Subcutaneous abdominal adipose tissue (tissue), 5 donors: ENCODE data around the gene HLF.
A peak's percentile ranks its signal among the peaks of the same experiment; 100 is the strongest.

ENCODE experiments used
- H3K27ac ChIP-seq: one replicate; pipeline ENCODE4 v1.7.0; 2013; ENCODE audit warnings: low read depth, mild to moderate bottlenecking, inconsistent platforms, low read length, moderate library complexity
- H3K27me3 ChIP-seq, 5 donors: one replicate each; pipeline ENCODE4 v1.7.0; 2013; ENCODE audit warnings: low read length in 5 of 5, inconsistent platforms in 1 of 5; ENCODE audit not compliant: control insufficient read depth in 5 of 5, insufficient read depth in 4 of 5
- H3K36me3 ChIP-seq, 5 donors: one replicate each; pipeline ENCODE4 v1.7.0; 2013; ENCODE audit warnings: low read length in 5 of 5; ENCODE audit not compliant: control insufficient read depth in 5 of 5, insufficient read depth in 5 of 5
- H3K4me1 ChIP-seq, 5 donors: one replicate each; pipeline ENCODE4 v1.7.0; 2013; ENCODE audit warnings: low read length in 5 of 5, mild to moderate bottlenecking in 3 of 5, moderate library complexity in 1 of 5; ENCODE audit not compliant: control insufficient read depth in 5 of 5, insufficient read depth in 5 of 5
- H3K4me3 ChIP-seq, 5 donors: one replicate each; pipeline ENCODE4 v1.7.0; 2013; ENCODE audit warnings: low read length in 5 of 5, low read depth in 1 of 5
- H3K9ac ChIP-seq, 5 donors: one replicate each; pipeline ENCODE4 v1.7.0; 2013; ENCODE audit warnings: low read length in 5 of 5, mild to moderate bottlenecking in 4 of 5, moderate library complexity in 3 of 5
- H3K9me3 ChIP-seq, 5 donors: one replicate each; pipeline ENCODE4 v1.7.0; 2013; ENCODE audit warnings: low read length in 5 of 5; ENCODE audit not compliant: control insufficient read depth in 5 of 5
- donor health status: healthy.
- donor health status: healthy.
- donor health status: healthy.
- donor health status: healthy.
- donor health status: healthy.

Gene HLF

GRCh38 chr17:55264645-55265298 lies at the start of gene HLF:
Gene HLF (plus strand): TSS chr17:55264960. CDS start chr17:55265485, 525 bp downstream.
- Histone ChIP-seq H3K4me1 (peaks cover 5 to 43% (median 34%) of the 10 kb centered on the region in 5 donors), H3K9me3 (no peaks in the 10 kb centered on the region), H3K4me3 (peak within 1 kb of the TSS; percentile 58 to 66 (median 65)), H3K27ac (no peak within 1 kb of the TSS), H3K9ac (peak within 1 kb of the TSS in 4 of 5 donors; percentile 12 to 66 (median 59)), H3K27me3 (peaks cover 0 to 16% (median 5%) of the 10 kb centered on the region in 5 donors), H3K36me3 (peaks cover 0 to 2% (median 0%) of the 10 kb centered on the region in 5 donors)

DNA sequence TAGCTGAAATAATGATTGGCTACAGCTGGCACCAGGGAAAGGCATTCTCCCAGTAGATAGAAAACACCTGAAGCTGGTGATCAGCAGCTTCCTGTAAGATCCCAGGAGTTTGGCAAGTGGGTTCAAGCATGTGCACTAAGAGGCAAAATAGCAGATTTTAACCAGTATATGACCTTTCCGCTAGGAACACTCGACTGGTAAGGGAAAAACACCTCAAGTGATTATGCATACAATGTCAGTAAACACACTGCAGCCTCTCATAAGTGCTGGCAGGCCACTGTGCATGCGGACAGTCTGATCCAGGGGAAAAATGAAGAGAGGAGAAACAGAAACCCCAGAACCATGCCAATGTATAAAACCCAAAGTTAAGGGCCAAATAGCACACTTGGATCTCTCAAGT lies 49.0 kb upstream of the HLF start:
- no peak overlapping the region for H3K9ac ChIP-seq
- H3K27ac ChIP-seq = no peak overlapping the region
- H3K4me1 ChIP-seq = no peaks in the 10 kb centered on the region
- H3K4me3 ChIP-seq = no peak overlapping the region
- H3K36me3 ChIP-seq = no peaks in the 10 kb centered on the region
- H3K9me3 ChIP-seq = no peaks in the 10 kb centered on the region
- H3K27me3 ChIP-seq = no peaks in the 10 kb centered on the region

DNA sequence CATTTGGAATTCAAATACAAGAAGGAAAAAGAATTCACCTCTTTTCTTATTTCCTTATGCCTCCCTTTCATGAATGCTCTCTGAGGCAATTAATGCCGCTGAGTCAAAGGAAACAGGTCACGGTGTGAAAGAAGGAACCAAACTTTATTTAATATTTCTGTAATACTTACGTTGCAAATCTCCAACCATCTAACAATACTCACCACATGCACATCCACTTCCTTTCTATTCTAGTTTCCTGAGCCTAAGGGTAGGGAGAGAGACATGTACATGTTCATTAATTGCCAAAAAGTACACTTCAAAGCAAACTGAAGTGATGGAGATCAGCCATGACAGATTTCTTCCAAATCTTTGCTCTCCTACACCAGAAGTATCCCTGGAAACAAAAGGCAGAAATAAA lies 47.9 kb upstream of the HLF start:
- Histone ChIP-seq H3K4me1 (no peaks in the 10 kb centered on the region), H3K36me3 (no peaks in the 10 kb centered on the region), H3K27me3 (no peaks in the 10 kb centered on the region), H3K9me3 (no peaks in the 10 kb centered on the region), H3K27ac (no peak overlapping the region), H3K9ac (no peak overlapping the region), H3K4me3 (no peak overlapping the region)

GRCh38 chr17:55219459-55219858 lies 45.3 kb upstream of the HLF start:
- no peak overlapping the region for H3K9ac ChIP-seq

DNA sequence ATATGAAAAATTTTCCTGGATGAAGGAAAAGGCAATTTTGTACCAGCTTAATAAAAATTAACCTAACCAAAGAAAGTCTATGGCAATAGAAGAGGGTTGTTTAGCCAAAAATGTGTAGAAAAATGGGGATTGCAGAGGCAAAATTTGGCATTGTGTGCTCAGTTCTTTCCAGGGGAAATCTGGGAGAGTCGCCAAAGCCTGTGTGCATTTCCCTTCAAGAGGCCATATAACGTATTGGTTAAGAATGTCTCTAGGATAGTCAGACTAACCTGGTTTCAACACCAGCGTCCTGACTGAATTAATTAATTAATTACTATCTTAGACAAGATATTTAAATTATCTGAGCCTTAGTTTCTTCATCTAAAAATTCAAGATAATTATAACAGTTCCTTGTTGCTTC lies 44.8 kb upstream of the HLF start:
- Histone ChIP-seq H3K9me3 (no peaks in the 10 kb centered on the region), H3K4me1 (no peaks in the 10 kb centered on the region), H3K27ac (no peak overlapping the region), H3K4me3 (no peak overlapping the region), H3K9ac (no peak overlapping the region), H3K36me3 (no peaks in the 10 kb centered on the region), H3K27me3 (no peaks in the 10 kb centered on the region)

More at GRCh38 chr17:55219459-55219858, 45.3 kb upstream of the HLF start:
- Histone ChIP-seq H3K27me3 (no peaks in the 10 kb centered on the region), H3K4me1 (no peaks in the 10 kb centered on the region), H3K4me3 (no peak overlapping the region), H3K9me3 (no peaks in the 10 kb centered on the region), H3K36me3 (no peaks in the 10 kb centered on the region), H3K27ac (no peak overlapping the region)

DNA sequence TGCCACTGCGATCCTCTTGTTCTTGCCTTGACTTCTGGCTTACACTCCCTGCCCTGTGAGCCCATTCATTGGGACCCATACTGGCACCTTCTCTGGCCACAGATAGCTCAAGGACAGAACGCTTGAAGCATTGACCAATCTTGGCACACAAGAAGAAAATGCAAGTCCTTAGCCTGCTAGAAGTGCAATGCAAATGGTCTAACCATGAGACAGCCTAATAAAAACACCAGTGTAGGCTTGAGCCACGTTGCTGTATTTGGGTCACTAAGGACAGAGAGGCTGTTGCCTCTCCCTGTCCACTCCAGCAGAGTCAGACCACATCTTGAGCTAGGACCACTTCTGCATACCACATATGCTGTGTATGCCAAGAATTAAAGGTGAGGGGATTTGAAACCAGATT lies 41.2 kb upstream of the HLF start:
- Histone ChIP-seq H3K4me3 (no peak overlapping the region), H3K27me3 (no peaks in the 10 kb centered on the region), H3K27ac (no peak overlapping the region), H3K9ac (no peak overlapping the region), H3K4me1 (no peaks in the 10 kb centered on the region), H3K36me3 (no peaks in the 10 kb centered on the region), H3K9me3 (no peaks in the 10 kb centered on the region)

- H3K9me3 ChIP-seq = no peaks in the 10 kb centered on the region
- H3K27ac ChIP-seq = no peak overlapping the region
- no peak overlapping the region for H3K4me3 ChIP-seq
- H3K36me3 ChIP-seq = no peaks in the 10 kb centered on the region
- H3K9ac ChIP-seq = no peak overlapping the region
- no peaks in the 10 kb centered on the region for H3K27me3 ChIP-seq
- no peaks in the 10 kb centered on the region for H3K4me1 ChIP-seq
These were observed 40.0 kb upstream of the HLF start for GRCh38 chr17:55224746-55225145.

DNA sequence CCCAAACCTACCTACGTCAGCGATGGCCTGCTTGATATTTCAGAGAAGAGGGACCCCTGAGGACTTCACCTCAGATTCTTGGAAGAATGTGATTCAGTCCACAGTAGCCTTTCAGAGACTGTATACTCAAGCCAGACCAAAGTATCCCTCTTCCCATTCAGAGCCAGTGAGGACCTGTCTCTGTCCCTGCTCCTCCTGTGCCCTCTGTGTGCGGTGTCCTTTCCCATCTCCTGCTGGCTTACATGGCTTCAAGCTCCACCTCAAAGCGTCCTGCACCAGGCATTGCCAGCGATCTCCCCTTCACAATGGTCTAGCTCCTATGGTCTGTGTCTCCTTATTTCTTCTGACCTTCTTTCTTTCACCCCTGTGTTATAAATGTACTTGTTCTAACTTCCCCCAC lies 39.5 kb upstream of the HLF start:
- Histone ChIP-seq H3K27me3 (no peaks in the 10 kb centered on the region), H3K4me1 (no peaks in the 10 kb centered on the region)

GRCh38 chr17:55228683-55229192 lies 36.0 kb upstream of the HLF start:
- Histone ChIP-seq H3K9me3 (no peaks in the 10 kb centered on the region), H3K9ac (no peak overlapping the region), H3K27ac (no peak overlapping the region), H3K27me3 (no peaks in the 10 kb centered on the region), H3K4me1 (no peaks in the 10 kb centered on the region), H3K36me3 (no peaks in the 10 kb centered on the region), H3K4me3 (no peak overlapping the region)

More for the DNA sequence above, 39.5 kb upstream of the HLF start:
- Histone ChIP-seq H3K36me3 (no peaks in the 10 kb centered on the region), H3K9ac (no peak overlapping the region), H3K9me3 (no peaks in the 10 kb centered on the region), H3K27ac (no peak overlapping the region), H3K4me3 (no peak overlapping the region)

GRCh38 chr17:55229276-55229675 lies 35.5 kb upstream of the HLF start:
- Histone ChIP-seq H3K27me3 (no peaks in the 10 kb centered on the region), H3K4me3 (no peak overlapping the region), H3K27ac (no peak overlapping the region), H3K9me3 (no peaks in the 10 kb centered on the region), H3K4me1 (no peaks in the 10 kb centered on the region), H3K36me3 (no peaks in the 10 kb centered on the region), H3K9ac (no peak overlapping the region)
